ENCODE measurements around the gene HABP2.

HABP2 gene

GRCh38 chr10:113515601-113516000 is 37.3 kb upstream of the HABP2 start:
- no peak overlapping the region for H3K4me2 ChIP-seq (ENCODE audit: low read length)
- H2AFZ ChIP-seq (ENCODE audit: low read length), result no peak overlapping the region
- no peaks in the 10 kb centered on the region for H3K36me3 ChIP-seq (ENCODE audit: insufficient read depth, low read length)
- H3K79me2 ChIP-seq (ENCODE audit: insufficient read depth, low read length), result no peaks in the 10 kb centered on the region
- H3F3A ChIP-seq (ENCODE audit: insufficient read depth, low read length), result no peaks in the 10 kb centered on the region
- no peak overlapping the region for H3K4me3 ChIP-seq (ENCODE audit: low read depth, low read length, poor library complexity, severe bottlenecking)
- no peak overlapping the region for H3K27ac ChIP-seq (ENCODE audit: low read depth, low read length, poor library complexity, severe bottlenecking)
- no peaks in the 10 kb centered on the region for H3K4me1 ChIP-seq (ENCODE audit: insufficient read depth, low read length, severe bottlenecking)
- H4K20me1 ChIP-seq (ENCODE audit: insufficient read depth, low read length), result no peaks in the 10 kb centered on the region
- H3K27me3 ChIP-seq (ENCODE audit: insufficient read depth, low read length), result no peaks in the 10 kb centered on the region
- H3K9me3 ChIP-seq (ENCODE audit: low read length), result no peaks in the 10 kb centered on the region; the same call in 1 of the 2 replicates
- H3K9me2 ChIP-seq (ENCODE audit: low read depth, low read length), result no peaks in the 10 kb centered on the region
- TF ChIP-seq CTCF (IDR thresholded peaks at IDR 0.05; ENCODE audit: low read length), result no peak
- no peak overlapping the region for H3K9ac ChIP-seq (ENCODE audit: low read length)

DNA sequence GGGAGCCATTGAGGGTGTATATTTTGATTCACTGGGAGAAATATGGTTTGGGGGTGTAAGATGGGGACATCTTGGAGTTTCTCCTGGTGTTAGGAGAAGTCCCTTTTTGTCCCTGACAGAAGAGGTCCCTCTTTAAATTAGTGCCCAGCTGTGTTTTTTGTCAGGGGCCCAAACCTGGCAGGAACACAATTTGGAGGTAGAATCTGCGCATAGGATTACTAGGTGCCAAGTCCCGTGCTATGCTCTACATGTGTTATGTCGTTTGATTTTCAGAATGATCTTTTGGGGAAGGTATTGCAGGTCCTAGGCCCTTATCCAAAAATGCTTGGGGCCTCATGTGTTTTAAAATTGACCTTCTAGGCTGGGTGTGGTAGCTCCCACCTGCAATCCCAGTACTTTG is 36.8 kb upstream of the HABP2 start:
- TF ChIP-seq CTCF (IDR thresholded peaks at IDR 0.05; ENCODE audit: low read length) (no peak), EZH2 (IDR thresholded peaks at IDR 0.05; ENCODE audit: borderline replicate concordance, low read length) (no peak)
- no peak overlapping the region for H2AFZ ChIP-seq (ENCODE audit: low read length)
- no peak overlapping the region for H3K9ac ChIP-seq (ENCODE audit: low read length)

DNA sequence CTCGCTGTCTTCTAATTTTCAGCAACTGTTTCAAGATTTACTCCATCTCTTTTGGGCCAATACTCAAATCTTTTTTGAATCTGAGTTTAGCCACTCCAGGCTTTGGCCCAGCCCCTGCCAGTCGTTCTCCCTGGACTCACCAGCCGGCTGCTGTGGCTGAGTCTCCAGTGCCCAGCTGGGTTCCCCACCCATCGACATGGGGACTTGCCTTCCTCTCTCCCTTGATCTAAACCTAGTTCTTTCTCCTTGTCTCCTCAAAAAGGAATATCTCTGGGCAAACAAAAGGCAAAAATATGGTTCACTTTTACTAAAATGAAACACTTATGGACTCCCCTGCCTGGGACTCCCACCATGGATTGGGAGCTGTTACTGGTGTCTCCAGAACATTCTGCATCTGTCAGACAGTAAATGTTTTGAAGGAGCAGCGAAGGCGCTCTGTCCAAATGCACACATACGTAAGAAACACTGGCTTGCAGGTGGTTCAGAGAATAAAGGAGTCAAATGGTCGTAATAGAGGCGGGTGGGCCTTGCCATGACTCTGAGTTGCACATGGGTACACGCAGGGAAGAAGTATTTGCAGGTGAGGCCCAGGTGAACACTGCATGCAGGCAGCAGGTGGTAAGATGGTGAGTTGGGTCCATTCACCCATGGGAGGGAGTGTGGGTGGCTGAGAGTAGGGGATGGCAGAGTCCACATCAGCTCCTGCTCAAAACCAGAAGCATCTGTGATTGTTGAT is 35.5 kb upstream of the HABP2 start:
- Histone ChIP-seq H4K20me1 (ENCODE audit: insufficient read depth, low read length) (no peaks in the 10 kb centered on the region), H2AFZ (ENCODE audit: low read length) (no peak overlapping the region), H3K9me2 (ENCODE audit: low read depth, low read length) (no peaks in the 10 kb centered on the region), H3K27me3 (ENCODE audit: insufficient read depth, low read length) (no peaks in the 10 kb centered on the region), H3K4me2 (ENCODE audit: low read length) (no peak overlapping the region), H3K36me3 (ENCODE audit: insufficient read depth, low read length) (no peaks in the 10 kb centered on the region), H3K4me1 (ENCODE audit: insufficient read depth, low read length, severe bottlenecking) (no peaks in the 10 kb centered on the region), H3K9ac (ENCODE audit: low read length) (no peak overlapping the region), H3K4me3 (ENCODE audit: low read depth, low read length, poor library complexity, severe bottlenecking) (no peak overlapping the region), H3F3A (ENCODE audit: insufficient read depth, low read length) (no peaks in the 10 kb centered on the region), H3K9me3 (ENCODE audit: low read length) (no peaks in the 10 kb centered on the region), H3K79me2 (ENCODE audit: insufficient read depth, low read length) (no peaks in the 10 kb centered on the region), H3K27ac (ENCODE audit: low read depth, low read length, poor library complexity, severe bottlenecking) (no peak overlapping the region)
- no peak for TF ChIP-seq EZH2 (IDR thresholded peaks at IDR 0.05; ENCODE audit: borderline replicate concordance, low read length)
- no peak for TF ChIP-seq CTCF (IDR thresholded peaks at IDR 0.05; ENCODE audit: low read length)

More for the DNA sequence above, 36.8 kb upstream of the HABP2 start:
- Histone ChIP-seq H3K9me2 (ENCODE audit: low read depth, low read length) (no peaks in the 10 kb centered on the region), H3K9me3 (ENCODE audit: low read length) (no peaks in the 10 kb centered on the region; the same call in 1 of the 2 replicates), H3K36me3 (ENCODE audit: insufficient read depth, low read length) (no peaks in the 10 kb centered on the region), H4K20me1 (ENCODE audit: insufficient read depth, low read length) (no peaks in the 10 kb centered on the region), H3K4me1 (ENCODE audit: insufficient read depth, low read length, severe bottlenecking) (no peaks in the 10 kb centered on the region), H3K27me3 (ENCODE audit: insufficient read depth, low read length) (no peaks in the 10 kb centered on the region), H3K4me3 (ENCODE audit: low read depth, low read length, poor library complexity, severe bottlenecking) (no peak overlapping the region), H3K27ac (ENCODE audit: low read depth, low read length, poor library complexity, severe bottlenecking) (no peak overlapping the region), H3K4me2 (ENCODE audit: low read length) (no peak overlapping the region), H3K79me2 (ENCODE audit: insufficient read depth, low read length) (no peaks in the 10 kb centered on the region), H3F3A (ENCODE audit: insufficient read depth, low read length) (no peaks in the 10 kb centered on the region)
